Measurements from ENCODE around the gene PABPN1. TPM values are rescaled to one million over a fixed set of nuclear protein-coding genes. Genes with fewer than 3 reads are reported as not detected.

PABPN1 gene
- total and polyA plus RNA-seq, 9 of the 15 experiments (the other 6 are each of a cell fraction or from before 2014, with no cell fraction given) = 32.6 to 388 (median 178) TPM

GRCh38 chr14:23300687-23301223 is 20.5 kb upstream of the PABPN1 start (continued):
- TF ChIP-seq SMARCA4 (IDR thresholded peaks at IDR 0.05) = 0 out of 2 replicates have a peak, but pooled peaks have one; percentile 10
- TF ChIP-seq AFF1 (IDR thresholded peaks at IDR 0.05; ENCODE audit: low read depth in 1 of 2, partially characterized antibody in 2 of 2) = no peak
- 0 out of 2 replicates have a peak, but pooled peaks have one; percentile 54 for TF ChIP-seq ZNF583 (CRISPR knock-in tag; IDR thresholded peaks at IDR 0.05)
- 0 out of 2 replicates have a peak, but pooled peaks have one; percentile 6 for TF ChIP-seq OTX1 (CRISPR knock-in tag; IDR thresholded peaks at IDR 0.05)
- TF ChIP-seq CXXC5 (CRISPR knock-in tag; IDR thresholded peaks at IDR 0.05) = peak; percentile 14
- TF ChIP-seq ID3 (CRISPR knock-in tag; IDR thresholded peaks at IDR 0.05) = no peak
- TF ChIP-seq ID3 (tag; IDR thresholded peaks at IDR 0.05) = no peak
- no peak for TF ChIP-seq KAT8 (IDR thresholded peaks at IDR 0.05; ENCODE audit: low read depth)
- TF ChIP-seq DPF2 (IDR thresholded peaks at IDR 0.05) = 0 out of 2 replicates have a peak, but pooled peaks have one; percentile 6
- TF ChIP-seq, protein P1, sequence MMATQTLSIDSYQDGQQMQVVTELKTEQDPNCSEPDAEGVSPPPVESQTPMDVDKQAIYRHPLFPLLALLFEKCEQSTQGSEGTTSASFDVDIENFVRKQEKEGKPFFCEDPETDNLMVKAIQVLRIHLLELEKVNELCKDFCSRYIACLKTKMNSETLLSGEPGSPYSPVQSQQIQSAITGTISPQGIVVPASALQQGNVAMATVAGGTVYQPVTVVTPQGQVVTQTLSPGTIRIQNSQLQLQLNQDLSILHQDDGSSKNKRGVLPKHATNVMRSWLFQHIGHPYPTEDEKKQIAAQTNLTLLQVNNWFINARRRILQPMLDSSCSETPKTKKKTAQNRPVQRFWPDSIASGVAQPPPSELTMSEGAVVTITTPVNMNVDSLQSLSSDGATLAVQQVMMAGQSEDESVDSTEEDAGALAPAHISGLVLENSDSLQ (IDR thresholded peaks at IDR 0.05) = peak; percentile 58
- TF ChIP-seq ZNF76 (CRISPR knock-in tag; IDR thresholded peaks at IDR 0.05; ENCODE audit: borderline replicate concordance) = 0 out of 2 replicates have a peak, but pooled peaks have one; percentile 28
- TF ChIP-seq PTBP1 (IDR thresholded peaks at IDR 0.05; ENCODE audit: low read depth, low read length) = no peak
- TF ChIP-seq, protein P2, sequence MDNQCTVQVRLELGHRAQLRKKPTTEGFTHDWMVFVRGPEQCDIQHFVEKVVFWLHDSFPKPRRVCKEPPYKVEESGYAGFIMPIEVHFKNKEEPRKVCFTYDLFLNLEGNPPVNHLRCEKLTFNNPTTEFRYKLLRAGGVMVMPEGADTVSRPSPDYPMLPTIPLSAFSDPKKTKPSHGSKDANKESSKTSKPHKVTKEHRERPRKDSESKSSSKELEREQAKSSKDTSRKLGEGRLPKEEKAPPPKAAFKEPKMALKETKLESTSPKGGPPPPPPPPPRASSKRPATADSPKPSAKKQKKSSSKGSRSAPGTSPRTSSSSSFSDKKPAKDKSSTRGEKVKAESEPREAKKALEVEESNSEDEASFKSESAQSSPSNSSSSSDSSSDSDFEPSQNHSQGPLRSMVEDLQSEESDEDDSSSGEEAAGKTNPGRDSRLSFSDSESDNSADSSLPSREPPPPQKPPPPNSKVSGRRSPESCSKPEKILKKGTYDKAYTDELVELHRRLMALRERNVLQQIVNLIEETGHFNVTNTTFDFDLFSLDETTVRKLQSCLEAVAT (IDR thresholded peaks at IDR 0.05) = peak in 1 of 2 experiments; percentile 32; a peak in 1 of 4 replicates
- peak; percentile 63 for TF ChIP-seq SAP30 (IDR thresholded peaks at IDR 0.05; ENCODE audit: borderline replicate concordance, insufficient read depth, low read depth, low read length, poor library complexity, severe bottlenecking)
- 0 out of 2 replicates have a peak, but pooled peaks have one; percentile 21 for TF ChIP-seq SUPT5H (IDR thresholded peaks at IDR 0.05)
- TF ChIP-seq MEF2D (tag; conservative IDR thresholded peaks at IDR 0.05; ENCODE audit: low read depth) = no peak
- TF ChIP-seq, protein P3, sequence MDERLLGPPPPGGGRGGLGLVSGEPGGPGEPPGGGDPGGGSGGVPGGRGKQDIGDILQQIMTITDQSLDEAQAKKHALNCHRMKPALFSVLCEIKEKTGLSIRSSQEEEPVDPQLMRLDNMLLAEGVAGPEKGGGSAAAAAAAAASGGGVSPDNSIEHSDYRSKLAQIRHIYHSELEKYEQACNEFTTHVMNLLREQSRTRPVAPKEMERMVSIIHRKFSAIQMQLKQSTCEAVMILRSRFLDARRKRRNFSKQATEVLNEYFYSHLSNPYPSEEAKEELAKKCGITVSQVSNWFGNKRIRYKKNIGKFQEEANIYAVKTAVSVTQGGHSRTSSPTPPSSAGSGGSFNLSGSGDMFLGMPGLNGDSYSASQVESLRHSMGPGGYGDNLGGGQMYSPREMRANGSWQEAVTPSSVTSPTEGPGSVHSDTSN (CRISPR knock-in tag; IDR thresholded peaks at IDR 0.05; ENCODE audit: low read depth) = no peak
- TF ChIP-seq, protein P3 (tag; conservative IDR thresholded peaks at IDR 0.05; ENCODE audit: low read depth) = peak; percentile 68
- TF ChIP-seq ZEB2 (IDR thresholded peaks at IDR 0.05) = 0 out of 2 replicates have a peak, but pooled peaks have one; percentile 10
- TF ChIP-seq MEIS2 (IDR thresholded peaks at IDR 0.05; ENCODE audit: partially characterized antibody) = peak; percentile 85

All from K562 (cell line).